SK-MEL-5 (cell line): ENCODE data around the gene ARHGEF17. TPM values are rescaled to one million over a fixed set of nuclear protein-coding genes. Genes with fewer than 3 reads are reported as not detected.
"Not testable (repeated sequence)": the region's sequence is repeated elsewhere in the genome, so short reads cannot be mapped to it uniquely, and the experiment has no call there.

Source experiments
- DNase-seq: peaks from one replicate; pipeline ENCODE4 v3.0.0-alpha.2; 2016; ENCODE audit warnings: low read depth, low spot score
- in situ Hi-C: cut with HindIII; loops from 2 replicates; pipeline ENCODE4 v1.10.0; 2016; ENCODE audit warnings: low sequenced_read_pairs, high pct_unique_total_duplicates, low pct_unique_long_range_greater_than_20kb
- total RNA-seq: library from RNA; depleted of rRNA; stranded (reverse); fragments of >200 nt; shearing (Covaris generic); gene quantifications from 2 replicates; pipeline ENCODE4 v1.2.3, GENCODE V29; 2014

ARHGEF17 gene
- total RNA-seq, 1 experiment from 2014 or later: 1.5 TPM

DNA sequence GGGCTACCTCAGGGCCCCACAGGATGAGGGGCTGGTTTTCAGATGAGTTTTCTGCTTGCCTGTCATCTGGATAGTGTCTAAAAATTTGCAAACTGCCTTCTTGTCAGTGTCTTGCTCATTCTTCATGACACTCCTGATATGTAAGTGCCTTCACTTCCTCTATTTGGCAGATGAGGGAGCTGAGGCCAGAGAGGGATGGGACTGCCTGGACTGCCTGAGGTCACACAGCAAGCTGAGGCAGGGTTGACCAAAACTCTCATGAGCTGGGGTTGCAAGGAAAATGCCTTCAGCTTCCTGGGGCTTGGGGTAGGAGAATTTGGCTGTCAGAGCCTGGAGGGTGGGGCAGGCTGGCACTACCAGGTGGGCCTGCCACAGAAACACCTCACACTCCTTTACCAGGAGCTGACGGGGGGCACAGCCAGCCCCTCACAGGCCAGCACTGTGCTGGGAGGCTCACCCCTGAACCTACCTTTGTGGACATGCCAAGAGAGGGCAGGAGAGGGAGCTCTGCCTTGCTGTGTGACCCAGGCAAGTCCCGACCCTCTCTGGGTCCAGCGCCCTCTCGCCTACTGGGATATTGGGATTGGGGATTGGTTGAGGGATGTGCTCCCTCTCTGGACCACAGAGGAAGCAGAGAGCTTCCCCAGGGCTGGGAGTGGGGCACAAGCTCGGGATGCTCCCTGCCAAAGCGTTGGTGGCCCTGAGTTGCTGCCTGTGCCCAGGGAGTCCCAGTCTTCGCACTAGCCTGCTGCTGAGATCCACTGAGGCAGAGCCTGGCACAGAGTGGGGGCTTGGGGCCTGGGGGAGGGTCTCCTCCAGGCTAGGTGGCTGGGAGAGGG lies 37.8 kb upstream of the ARHGEF17 start:
- DNase-seq: no peak
- in situ Hi-C loops: no loop called here

DNA sequence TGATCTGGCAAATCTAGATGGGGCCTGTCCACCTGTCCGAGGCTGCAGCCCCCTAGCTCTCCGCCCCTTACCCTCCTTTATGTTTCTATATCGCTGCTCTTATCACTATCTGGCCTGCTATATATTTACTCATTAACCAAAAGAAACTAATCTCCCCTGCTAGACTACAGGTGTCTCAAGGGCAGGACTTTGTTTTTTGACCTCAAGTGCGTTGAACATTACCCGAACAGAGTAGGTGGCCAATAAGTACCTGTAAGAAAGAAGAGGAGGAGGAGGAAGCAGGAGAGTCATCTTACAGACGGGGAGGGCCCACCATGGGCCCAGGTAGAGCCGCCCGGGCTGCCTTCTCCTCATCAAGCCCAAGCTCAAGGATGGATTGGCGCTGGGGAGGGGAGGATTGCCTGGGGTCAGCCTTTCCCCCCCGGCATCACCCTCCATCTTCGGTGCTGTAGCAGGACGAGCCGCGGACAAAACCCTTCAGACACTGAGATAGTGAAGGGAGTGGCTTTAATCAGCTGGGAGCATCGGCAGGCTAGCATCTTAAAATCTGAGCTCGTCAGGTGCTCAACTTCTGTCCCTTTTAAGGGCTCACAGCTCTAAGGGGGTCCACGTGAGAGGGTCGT lies 37.1 kb upstream of the ARHGEF17 start:
- in situ Hi-C loops: no loop called here
- DNase-seq: no peak

DNA sequence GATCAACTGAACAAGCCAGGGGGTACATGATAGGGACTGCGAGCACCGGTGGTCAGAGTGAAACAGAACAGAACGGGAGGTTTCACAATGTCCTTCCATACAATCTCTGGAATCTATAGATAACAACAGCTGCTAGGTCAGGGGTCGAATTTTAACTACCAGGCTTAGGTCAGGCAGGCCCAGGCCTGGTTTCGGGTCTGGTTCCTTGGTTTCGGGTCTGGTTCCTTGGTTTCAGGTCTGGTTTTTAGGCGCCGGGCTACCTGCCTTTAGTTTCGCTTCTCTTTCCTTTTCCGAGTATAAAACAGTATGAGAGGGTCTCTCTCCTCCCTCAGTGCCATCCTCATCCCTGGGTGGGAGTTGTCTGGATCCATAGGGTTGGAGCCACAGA lies 36.6 kb upstream of the ARHGEF17 start:
- not testable (repeated sequence) for DNase-seq

DNA sequence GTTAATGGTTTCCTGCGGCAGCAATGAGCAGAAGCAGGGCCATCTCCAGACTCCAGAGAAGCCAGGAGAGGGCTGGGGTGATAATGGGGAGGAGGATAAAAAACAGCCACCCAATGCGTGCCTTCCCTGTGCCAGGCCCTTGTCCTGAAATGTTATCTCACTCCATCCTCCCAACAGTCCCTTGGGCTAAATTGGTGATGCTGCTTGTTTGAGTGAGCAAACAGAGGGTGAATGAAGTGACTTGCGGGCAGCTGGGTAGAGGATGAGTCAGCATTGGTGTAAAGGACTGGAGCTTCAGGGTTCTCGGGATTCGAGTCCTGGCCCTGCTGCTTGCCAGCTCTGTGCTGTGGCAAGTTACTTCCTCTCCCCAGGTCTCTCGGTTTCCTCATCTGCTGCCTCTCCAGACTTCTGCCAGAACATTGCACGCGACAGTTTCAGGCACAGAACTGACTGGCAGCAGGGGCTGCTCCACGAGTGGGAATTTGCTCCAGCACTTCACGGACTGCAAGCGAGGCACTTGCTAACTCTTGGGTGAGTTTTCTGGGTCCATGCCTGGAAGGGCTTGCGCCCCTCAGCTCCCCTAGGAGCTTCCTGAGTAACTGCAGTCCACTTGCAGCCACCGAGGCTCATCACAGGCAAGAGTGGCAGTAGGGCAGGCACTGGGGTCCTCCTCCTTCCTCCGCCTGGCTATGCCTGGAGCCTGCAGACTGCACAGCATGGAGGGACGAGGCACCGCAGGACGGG lies 36.0 kb upstream of the ARHGEF17 start, which contains the start of gene P2RY6:
Gene P2RY6 (plus strand): TSS at position 403 of the 744 bp plus-strand sequence. CDS start 24,181 bp downstream, outside the sequence.
- in situ Hi-C loops: no loop called here
- peak; percentile 40 for DNase-seq

More for the DNA sequence above, 36.6 kb upstream of the ARHGEF17 start:
- in situ Hi-C loops: not testable (repeated sequence)

DNA sequence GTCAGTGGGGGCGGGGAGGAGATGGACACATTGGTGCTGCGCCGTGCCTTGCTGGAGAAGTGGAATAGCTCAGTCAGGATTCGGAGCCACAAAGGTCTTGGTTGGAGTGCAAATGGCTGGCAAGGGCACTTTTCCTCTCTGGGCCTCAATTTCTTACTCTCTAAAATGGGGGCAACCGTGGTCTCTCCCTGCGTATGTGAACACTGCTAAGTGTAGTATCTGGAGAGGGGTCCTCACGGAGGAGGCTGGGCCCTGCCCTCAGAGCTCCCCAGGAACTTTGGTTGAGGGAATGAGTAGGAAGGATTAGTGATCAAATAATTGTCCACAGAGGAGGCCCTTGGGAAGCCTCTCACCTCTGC lies 35.4 kb upstream of the ARHGEF17 start:
- no peak for DNase-seq
- in situ Hi-C loops: no loop called here

DNA sequence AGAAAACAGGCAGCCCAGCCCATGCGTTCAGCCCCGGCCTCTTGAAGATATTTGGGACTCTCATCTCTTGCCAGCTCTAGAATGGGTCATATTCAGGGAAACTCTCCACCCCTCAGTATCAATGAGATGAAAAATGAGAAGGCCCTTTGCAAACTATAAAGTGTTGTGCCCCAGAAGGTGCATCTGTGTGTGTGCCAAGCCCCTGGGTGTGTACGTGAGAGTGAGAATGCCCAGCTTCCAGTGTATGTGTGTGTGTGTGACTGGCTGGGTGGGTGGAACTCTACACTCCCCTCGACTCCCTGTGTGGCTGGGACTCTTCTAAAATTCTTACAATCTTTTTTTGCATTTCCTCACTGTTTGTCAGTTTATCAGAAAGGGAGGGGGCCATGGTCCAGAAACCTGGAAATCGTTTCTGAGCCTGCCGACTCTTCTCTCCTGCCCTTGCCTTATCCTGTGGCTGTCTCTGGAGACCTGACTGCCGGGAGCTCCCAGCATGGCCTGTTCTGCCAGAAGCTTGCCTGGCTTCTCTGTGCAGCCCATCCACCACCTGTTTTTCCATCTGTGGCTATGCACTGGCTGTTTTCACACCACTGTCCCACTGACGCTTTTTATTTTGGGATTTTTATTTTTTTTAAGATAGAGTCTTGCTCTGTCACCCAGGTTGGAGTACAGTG lies 34.7 kb upstream of the ARHGEF17 start:
- in situ Hi-C loops: no loop called here
- DNase-seq: no peak

DNA sequence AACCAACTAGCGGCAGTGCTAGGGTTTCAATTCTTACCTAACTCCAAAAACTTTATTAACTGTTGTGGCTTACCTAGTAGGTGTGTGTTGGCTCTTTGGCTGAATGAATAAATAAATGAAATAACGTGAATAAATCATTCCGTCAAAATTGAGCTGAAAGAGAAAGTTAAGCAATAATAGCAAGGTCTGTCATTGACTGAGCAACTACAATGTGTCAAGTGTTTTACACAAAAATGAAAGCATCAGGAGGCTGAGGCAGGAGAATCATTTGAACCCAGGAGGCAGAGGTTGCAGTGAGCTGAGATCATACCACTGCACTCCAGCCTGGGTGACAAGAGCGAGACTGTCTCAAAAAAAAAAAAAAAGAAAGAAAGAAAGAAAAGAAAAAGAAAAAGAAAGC lies 33.9 kb upstream of the ARHGEF17 start:
- in situ Hi-C loops, DNase-seq: not testable (repeated sequence)

DNA sequence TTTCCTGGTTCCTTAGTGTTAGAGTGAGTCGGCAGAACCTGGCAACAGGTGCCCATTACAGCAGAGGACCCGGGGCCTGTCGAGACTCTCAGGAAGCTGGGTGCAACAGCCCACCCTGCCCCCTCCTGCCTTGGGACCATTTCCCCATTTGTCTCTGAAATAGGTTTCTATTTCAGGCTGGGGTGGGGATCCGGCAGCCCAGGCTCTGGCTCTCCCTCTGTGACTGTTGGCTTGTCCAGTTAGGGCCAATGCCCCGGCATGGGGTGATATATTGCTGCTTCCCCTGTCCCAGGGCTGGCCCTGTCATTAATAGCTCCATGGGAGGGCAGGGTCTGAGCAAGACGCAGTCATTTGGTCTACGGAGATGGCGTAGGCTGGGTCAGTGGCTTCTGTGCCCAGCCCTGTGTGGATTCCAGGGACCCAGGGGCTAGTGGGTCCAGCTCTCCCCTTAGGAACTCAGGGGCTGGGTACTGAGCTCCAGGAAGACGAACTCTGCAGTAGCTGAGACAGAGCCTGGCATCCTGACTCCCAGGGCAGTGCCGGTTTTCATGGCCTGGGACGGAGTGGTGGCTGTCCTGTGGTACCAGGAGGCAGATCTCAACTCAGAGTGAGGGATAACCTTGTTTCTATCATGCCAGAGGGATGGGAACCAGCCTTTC lies 33.2 kb upstream of the ARHGEF17 start:
- in situ Hi-C loops: no loop called here
- DNase-seq: no peak

DNA sequence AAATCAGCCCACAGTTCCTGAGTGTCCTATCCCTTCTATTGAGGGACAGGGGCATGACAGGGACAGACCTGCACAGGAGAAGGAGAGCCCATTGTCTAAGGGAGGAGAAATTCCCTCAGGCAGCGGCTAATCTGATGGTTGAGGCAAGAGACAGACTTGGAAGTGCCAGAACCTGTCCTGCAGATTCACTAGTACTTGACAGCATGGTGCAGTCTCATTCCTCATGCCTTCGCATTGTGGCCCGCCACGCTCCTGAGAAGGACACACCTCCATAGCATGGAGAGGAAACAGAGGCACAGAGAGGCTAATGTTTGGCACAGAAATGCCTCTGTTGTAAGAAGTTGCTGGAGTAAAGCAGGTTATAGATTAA lies 32.7 kb upstream of the ARHGEF17 start:
- in situ Hi-C loops: no loop called here

DNA sequence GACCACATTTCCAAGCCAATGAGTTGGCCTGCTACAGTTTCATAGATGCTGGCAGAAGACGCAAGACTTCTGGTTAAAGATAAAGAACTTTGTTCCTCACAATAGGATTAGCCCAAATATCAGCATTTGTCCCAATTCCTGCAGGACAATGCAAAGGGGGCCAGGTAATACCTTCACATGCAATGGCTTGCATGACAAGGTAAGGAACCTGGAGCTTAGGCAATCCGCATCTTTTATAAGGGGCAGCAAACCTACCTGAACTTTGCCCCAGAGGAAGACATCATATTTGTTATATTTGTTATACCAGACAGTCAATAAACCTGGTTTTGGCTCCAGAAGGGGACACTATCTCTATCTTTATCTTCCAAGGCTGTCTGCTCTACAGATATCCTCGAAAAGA lies 30.6 kb upstream of the ARHGEF17 start:
- in situ Hi-C loops: no loop called here
- no peak for DNase-seq

More for the DNA sequence above, 32.7 kb upstream of the ARHGEF17 start:
- DNase-seq: no peak

DNA sequence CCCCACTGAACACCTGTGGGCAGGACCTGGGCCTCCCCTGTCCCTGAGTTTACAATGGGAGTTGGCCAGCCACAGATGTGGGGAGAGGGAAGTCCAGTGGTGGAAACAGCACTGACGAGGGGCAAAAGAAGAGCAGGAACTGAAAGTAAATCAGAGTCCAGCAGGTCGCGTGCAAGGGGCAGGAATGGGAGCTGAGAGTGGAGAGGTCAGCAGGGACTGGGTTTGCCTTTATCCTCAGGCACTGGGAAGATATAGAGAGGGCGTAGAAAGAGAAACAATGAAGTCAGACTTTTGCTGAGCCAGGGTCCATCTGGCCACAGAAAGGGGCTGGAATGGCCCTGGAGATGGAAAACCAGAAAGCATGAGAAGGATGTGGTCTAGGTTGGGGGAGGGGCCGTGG lies 27.4 kb upstream of the ARHGEF17 start:
- in situ Hi-C loops: no loop called here
- DNase-seq: no peak

DNA sequence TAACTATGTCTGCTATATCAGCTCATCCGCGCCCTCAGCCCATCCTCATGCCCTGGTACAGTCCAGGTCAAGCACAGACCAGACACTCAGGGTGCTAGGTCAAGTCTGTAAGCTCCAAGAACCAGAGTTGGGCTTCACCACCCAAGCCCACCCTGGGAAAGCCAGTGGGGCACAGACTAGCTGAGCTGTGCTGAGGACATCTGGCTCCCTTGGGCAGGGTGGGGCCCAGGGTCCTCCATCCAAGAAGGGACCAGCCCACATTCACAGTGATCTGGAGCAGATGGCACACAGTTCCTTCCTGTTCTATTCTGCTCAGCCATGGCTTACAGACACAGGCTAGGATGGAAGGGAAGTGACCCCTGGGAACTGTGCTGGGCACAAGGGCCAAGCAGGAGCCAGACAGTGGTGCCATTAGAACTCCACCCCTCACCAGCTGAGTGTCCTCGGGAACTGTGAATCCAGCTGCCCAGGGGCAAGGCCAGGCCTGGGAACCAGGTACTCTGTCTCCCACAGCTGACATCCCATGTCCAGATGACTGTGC lies 26.8 kb upstream of the ARHGEF17 start:
- in situ Hi-C loops: no loop called here
- DNase-seq: no peak

DNA sequence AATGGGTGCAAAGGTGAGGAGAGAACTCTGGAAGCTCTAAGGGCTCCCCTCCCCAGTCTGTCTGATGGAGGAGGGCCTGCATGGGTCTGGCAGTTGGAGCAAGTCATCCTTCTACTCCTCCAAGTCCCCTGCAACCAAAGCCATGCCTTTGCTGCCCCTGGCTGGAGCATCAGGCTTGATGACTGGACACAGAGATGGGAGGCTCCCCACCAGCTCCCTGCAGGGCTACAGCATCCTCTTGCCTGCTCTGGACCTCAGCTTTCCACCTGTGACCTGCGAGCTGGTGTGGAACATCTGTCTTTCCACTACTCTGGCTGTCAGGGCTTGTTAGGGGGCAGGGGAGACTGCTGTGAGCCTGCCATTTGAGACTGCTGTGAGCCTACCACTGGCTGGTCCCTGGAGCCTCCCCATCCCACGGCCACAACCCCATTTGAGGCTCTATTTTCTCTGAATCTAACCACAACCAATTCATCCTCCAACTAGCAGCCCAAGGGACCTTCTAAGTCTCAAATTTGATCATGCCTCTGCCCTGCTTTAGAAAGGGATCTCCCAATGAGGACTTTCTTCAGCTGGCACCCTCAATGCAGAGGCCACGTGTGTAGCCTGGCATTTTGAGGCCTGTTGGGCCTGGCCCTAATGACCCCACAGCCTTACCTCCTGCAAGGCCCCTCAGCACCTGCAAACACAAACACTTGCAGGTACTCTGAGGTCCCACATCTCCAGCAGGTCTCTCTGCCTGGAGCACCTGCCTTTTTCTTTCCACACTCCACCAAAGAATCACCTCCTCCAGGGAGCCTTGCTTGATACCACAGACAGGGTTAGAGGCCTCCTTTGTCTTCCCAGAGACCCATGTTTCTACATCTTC lies 26.0 kb upstream of the ARHGEF17 start:
- no peak for DNase-seq
- in situ Hi-C loops: no loop called here

DNA sequence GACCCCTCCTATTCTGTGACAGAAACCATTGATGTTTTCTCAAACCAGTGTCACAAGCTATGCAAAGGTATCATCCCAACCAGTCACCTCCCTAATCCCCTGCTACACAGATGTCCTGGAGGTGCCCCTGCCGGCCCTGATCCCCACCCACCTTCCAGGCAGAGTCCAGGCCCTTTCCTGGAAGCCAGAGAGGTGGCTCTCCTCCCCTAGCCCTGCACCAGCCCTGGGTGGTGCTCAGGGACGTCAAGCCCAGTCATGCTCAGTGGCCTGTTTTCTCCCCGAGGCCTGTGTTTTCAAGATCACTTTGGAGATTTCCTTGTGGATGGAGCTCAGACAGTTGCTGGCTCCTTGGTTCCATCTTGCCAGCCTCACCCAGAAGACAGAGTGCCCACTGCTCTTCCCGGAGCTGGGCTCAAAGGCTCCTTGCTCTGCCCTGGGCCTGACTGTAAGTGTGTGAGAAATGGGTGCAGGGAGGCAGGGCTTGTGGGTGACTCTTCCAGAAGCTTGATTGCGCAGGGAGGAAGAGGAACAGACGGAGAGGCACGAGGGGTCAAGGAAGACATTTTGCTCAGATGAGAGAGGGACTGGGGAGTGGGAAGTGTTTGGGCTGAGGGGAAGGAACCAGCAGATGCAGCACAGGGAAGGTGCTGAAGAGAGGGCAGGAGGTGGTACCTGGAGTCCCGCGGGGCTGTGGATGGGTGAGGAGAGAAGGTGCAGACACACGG lies 24.6 kb upstream of the ARHGEF17 start:
- DNase-seq: no peak
- in situ Hi-C loops: no loop called here

DNA sequence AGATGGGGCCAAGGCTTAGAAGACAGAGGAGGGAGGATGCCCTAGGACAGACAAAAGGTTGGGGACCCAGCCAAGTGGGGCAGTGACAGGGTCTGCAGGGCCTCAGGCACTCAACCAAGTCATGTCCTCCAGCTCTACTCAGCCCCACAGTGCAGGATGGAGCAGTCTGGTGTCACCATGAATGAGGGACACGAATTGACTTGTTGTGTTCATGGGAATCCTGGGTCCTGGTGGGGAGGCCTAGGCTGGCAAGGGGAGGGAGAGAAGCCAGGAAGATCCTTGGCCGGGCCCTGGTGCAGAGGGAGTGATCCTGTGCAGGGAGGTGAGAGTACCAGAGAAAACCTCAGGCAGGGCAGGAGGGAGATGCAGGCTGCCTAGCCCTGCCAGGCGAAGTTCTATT lies 24.0 kb upstream of the ARHGEF17 start:
- DNase-seq: no peak
- in situ Hi-C loops: no loop called here

DNA sequence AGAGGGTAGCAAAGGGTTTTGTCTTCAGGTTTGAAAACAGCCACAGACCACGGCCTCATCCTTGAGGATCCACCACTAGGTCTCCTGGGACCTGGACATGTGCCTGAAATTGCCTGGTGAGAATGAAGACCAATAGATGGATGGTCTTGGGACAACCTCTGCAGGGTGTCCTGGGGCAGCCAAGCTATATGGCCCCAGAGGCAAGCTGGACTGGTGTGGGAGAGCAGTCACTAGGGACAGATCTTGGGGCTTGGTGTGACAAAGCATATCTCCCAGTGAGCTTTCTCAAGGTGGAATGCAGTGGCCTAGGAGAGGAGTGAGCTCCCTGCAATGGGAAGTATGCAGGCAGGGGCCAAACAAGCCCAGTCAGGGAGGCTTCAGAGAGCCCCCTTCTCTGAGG lies 22.4 kb upstream of the ARHGEF17 start:
- in situ Hi-C loops: no loop called here
- DNase-seq: no peak
